Skeletal muscle satellite cell (primary cell): ENCODE results near the gene LIN7A.

ENCODE experiments used
- H3K27me3 ChIP-seq: 2 replicates; pipeline ENCODE4 v1.7.0; 2013; ENCODE audit warnings: low read length; ENCODE audit not compliant: control insufficient read depth, insufficient read depth
- H3K36me3 ChIP-seq: 2 replicates; pipeline ENCODE4 v1.7.0; 2013; ENCODE audit warnings: mild to moderate bottlenecking, control low read depth, low read length; ENCODE audit not compliant: insufficient read depth
- H3K4me1 ChIP-seq: 2 replicates; pipeline ENCODE4 v1.7.0; 2013; ENCODE audit warnings: low read length; ENCODE audit not compliant: control insufficient read depth, insufficient read depth
- H3K4me2 ChIP-seq: 2 replicates; pipeline ENCODE4 v1.7.0; 2013; ENCODE audit warnings: mild to moderate bottlenecking, low read length
- H3K4me3 ChIP-seq: 2 replicates; pipeline ENCODE4 v1.7.0; 2013; ENCODE audit warnings: low read length
- H3K9ac ChIP-seq: 2 replicates; pipeline ENCODE4 v1.7.0; 2013; ENCODE audit warnings: mild to moderate bottlenecking, low read depth, low read length, moderate library complexity
- H3K9me3 ChIP-seq: replicated peaks from 2 replicates; pipeline ENCODE4 v1.7.0; 2013; ENCODE audit warnings: mild to moderate bottlenecking, control low read depth, low read length

The LIN7A gene

DNA sequence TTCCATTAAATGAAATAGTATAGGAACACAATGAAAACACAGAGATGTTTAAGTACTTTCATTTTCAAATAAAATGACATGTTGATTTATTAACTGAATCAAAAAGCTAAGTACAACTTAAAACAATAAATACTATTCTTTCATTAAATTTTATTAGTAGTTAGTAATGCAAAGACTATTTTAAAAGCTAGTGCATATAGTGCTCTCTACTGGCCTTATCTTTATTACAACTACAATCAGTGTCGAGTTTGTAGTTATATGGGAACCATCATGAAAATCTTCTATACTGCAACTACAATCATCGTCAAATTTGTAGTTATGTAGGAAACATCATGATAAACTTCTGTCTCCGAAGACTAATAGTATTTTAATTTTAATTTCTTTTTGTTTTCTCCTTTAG is 8.9 kb upstream of the LIN7A start:
- Histone ChIP-seq H3K4me3 (no peak overlapping the region), H3K27me3 (no peaks in the 10 kb centered on the region), H3K36me3 (no peaks in the 10 kb centered on the region), H3K4me2 (no peak overlapping the region), H3K9me3 (no peaks in the 10 kb centered on the region), H3K4me1 (no peaks in the 10 kb centered on the region), H3K9ac (no peak overlapping the region)

DNA sequence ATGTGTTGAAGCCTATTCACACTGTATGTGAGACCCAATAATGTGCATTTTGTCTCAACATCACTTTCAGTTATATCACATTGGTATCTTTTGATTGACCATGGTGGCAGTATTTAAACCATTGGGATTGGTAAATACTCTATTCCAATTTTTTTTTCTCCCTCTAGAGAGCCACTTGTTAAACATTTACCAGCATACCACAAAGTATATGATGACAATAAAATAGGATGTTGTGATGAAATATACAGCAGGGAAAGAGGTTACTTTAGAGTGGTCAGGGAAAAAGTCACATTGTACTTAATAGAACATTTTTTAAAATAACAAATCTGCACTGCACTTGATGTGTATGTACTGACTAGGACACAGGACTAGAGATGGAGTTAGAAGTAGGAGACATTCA is 5.6 kb upstream of the LIN7A start:
- Histone ChIP-seq H3K9me3 (no peaks in the 10 kb centered on the region), H3K27me3 (no peaks in the 10 kb centered on the region), H3K36me3 (no peaks in the 10 kb centered on the region), H3K4me1 (peaks cover 11% of the 10 kb centered on the region), H3K9ac (no peak overlapping the region), H3K4me3 (no peak overlapping the region), H3K4me2 (no peak overlapping the region)

- Histone ChIP-seq H3K9me3 (no peaks in the 10 kb centered on the region), H3K4me1 (peaks cover 15% of the 10 kb centered on the region), H3K9ac (no peak overlapping the region), H3K36me3 (no peaks in the 10 kb centered on the region), H3K4me3 (no peak overlapping the region), H3K4me2 (no peak overlapping the region), H3K27me3 (no peaks in the 10 kb centered on the region)
Measured at GRCh38 chr12:80941916-80942315, 4.2 kb upstream of the LIN7A start.

GRCh38 chr12:80939231-80939950 is 1.7 kb upstream of the LIN7A start:
- Histone ChIP-seq H3K36me3 (no peaks in the 10 kb centered on the region), H3K27me3 (no peaks in the 10 kb centered on the region), H3K9ac (no peak overlapping the region), H3K4me2 (peak overlapping the region; percentile 1), H3K4me1 (peaks cover 20% of the 10 kb centered on the region), H3K4me3 (no peak overlapping the region), H3K9me3 (no peaks in the 10 kb centered on the region)

DNA sequence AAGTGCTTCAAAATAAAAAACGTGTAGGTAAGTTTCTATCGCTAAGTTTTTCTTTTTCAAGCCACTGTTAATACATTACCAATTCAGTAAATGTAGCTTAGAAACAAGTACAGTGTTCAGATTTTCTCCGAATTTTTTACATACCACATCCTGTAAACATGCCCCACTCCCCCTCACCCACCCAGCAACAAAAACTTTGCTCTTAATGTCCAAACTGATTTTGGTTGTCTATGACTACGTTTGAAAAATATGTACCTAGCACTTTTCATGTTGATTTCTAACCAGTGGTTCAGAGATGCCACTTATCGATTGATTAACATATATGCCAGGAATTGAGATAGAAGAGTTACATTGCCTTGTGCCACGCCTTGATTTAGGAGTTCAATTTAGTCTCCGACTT is 663 bp upstream of the LIN7A start:
- no peak overlapping the region for H3K4me3 ChIP-seq
- H3K4me2 ChIP-seq = peak overlapping the region; percentile 87
- no peaks in the 10 kb centered on the region for H3K36me3 ChIP-seq
- H3K9ac ChIP-seq = no peak overlapping the region
- peaks cover 20% of the 10 kb centered on the region for H3K4me1 ChIP-seq
- no peaks in the 10 kb centered on the region for H3K27me3 ChIP-seq
- H3K9me3 ChIP-seq = no peaks in the 10 kb centered on the region

- no peaks in the 10 kb centered on the region for H3K36me3 ChIP-seq
- peak overlapping the region; percentile 86 for H3K9ac ChIP-seq
- no peaks in the 10 kb centered on the region for H3K27me3 ChIP-seq
- H3K4me2 ChIP-seq = peak overlapping the region; percentile 87
- no peaks in the 10 kb centered on the region for H3K9me3 ChIP-seq
- peak overlapping the region; percentile 97 for H3K4me3 ChIP-seq
- peaks cover 20% of the 10 kb centered on the region for H3K4me1 ChIP-seq
Measured at GRCh38 chr12:80936642-80937390, 918 bp downstream of the LIN7A start.

GRCh38 chr12:80936353-80936641 is 1.4 kb downstream of the LIN7A start:
- Histone ChIP-seq H3K4me2 (peak overlapping the region; percentile 87), H3K4me1 (peaks cover 20% of the 10 kb centered on the region), H3K4me3 (peak overlapping the region; percentile 97), H3K27me3 (no peaks in the 10 kb centered on the region), H3K36me3 (no peaks in the 10 kb centered on the region), H3K9ac (peak overlapping the region; percentile 86), H3K9me3 (no peaks in the 10 kb centered on the region)

DNA sequence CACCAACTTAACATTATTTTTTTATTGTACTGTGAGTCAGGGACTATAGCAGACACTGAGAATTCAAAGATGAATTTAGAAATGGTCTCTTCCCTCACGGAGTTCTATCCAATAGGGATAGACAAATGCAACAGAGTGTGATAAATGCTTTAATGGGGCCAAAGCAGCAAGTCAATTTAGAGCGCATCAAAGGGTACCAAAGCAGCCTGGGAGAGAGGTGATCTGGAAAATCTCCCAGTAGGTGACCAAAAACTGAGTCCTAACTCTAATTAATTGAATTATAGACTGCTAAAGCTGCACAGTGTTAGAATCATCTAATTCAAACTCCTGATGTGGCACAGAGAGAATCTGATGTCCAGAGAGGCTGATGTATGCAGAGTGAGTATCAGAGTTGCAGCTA is 2.6 kb downstream of the LIN7A start:
- H3K9me3 ChIP-seq = no peaks in the 10 kb centered on the region
- H3K9ac ChIP-seq = no peak overlapping the region
- H3K36me3 ChIP-seq = no peaks in the 10 kb centered on the region
- H3K27me3 ChIP-seq = no peaks in the 10 kb centered on the region
- H3K4me2 ChIP-seq = peak overlapping the region; percentile 87
- H3K4me3 ChIP-seq = no peak overlapping the region
- H3K4me1 ChIP-seq = peaks cover 20% of the 10 kb centered on the region

- H3K36me3 ChIP-seq = no peaks in the 10 kb centered on the region
- no peaks in the 10 kb centered on the region for H3K9me3 ChIP-seq
- H3K4me2 ChIP-seq = no peak overlapping the region
- H3K9ac ChIP-seq = no peak overlapping the region
- no peaks in the 10 kb centered on the region for H3K27me3 ChIP-seq
- H3K4me1 ChIP-seq = no peaks in the 10 kb centered on the region
- H3K4me3 ChIP-seq = no peak overlapping the region
Measured at GRCh38 chr12:80925983-80926382, 11.8 kb downstream of the LIN7A start.

GRCh38 chr12:80925237-80925636 is 12.5 kb downstream of the LIN7A start:
- Histone ChIP-seq H3K9ac (no peak overlapping the region), H3K4me2 (no peak overlapping the region), H3K4me3 (no peak overlapping the region), H3K9me3 (no peaks in the 10 kb centered on the region), H3K27me3 (no peaks in the 10 kb centered on the region), H3K4me1 (no peaks in the 10 kb centered on the region), H3K36me3 (no peaks in the 10 kb centered on the region)

- H3K9ac ChIP-seq = no peak overlapping the region
- H3K4me1 ChIP-seq = no peaks in the 10 kb centered on the region
- H3K4me3 ChIP-seq = no peak overlapping the region
- no peaks in the 10 kb centered on the region for H3K27me3 ChIP-seq
- H3K36me3 ChIP-seq = no peaks in the 10 kb centered on the region
- no peak overlapping the region for H3K4me2 ChIP-seq
- H3K9me3 ChIP-seq = no peaks in the 10 kb centered on the region
Measured at GRCh38 chr12:80924437-80924836, 13.3 kb downstream of the LIN7A start.

DNA sequence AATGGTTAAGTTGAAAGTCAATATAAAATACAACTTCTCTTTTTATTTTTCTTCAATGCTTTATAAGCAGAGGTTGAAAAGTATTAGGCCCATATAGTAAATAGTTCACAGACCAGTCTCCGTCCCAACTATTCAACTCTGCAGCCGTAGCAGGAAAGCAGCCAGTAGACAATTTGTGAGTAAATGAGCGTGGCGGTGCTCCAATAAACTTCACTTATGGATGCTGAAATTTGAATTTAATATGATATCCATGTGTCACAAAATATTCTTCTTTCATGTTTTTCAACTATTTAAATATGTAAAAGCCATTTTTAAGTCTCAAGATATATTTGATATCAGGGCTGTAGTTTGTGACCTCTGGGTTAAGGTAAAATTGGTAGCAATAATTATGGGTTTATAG is 17.7 kb downstream of the LIN7A start:
- Histone ChIP-seq H3K4me3 (no peak overlapping the region), H3K9ac (no peak overlapping the region), H3K4me2 (no peak overlapping the region), H3K9me3 (no peaks in the 10 kb centered on the region), H3K36me3 (no peaks in the 10 kb centered on the region), H3K4me1 (no peaks in the 10 kb centered on the region), H3K27me3 (no peaks in the 10 kb centered on the region)
